ENCODE measurements around the gene ADORA2A. TPM values are rescaled to one million over a fixed set of nuclear protein-coding genes. Genes with fewer than 3 reads are reported as not detected.

Gene ADORA2A
- total RNA-seq, 1 experiment from 2014 or later, result 2.9 TPM

DNA sequence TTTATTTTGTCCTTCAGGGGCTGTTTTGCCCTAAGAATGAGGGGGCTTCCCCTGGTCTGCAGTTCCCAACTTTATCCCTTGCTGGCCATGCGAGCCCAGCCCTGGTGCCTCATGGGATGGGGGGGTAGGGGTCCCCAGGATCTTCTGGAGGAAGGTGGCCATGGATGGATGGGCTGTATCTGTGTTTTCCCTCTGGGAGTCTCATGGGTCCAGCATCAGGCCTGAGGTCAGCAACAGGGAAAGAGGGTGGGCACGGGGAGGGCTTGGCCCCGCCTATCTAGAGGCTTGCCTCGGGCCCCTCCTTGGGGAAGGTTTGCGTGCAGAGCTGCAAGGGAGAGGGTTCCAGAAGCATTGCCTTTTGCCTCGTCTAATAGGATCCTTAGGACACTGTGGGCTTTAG lies 10.8 kb upstream of the ADORA2A start:
- CTCF ChIA-PET, result no interaction called here
- no peaks in the 10 kb centered on the region for H3K27me3 Mint-ChIP-seq (ENCODE audit: unreplicated experiment)
- intact Hi-C loops (cut with micrococcal nuclease; ENCODE audit: unreplicated experiment), result no loop called here
- no peak overlapping the region for H3K27ac Mint-ChIP-seq (ENCODE audit: unreplicated experiment)
- H3K4me1 Mint-ChIP-seq (ENCODE audit: low read depth, unreplicated experiment), result no peaks in the 10 kb centered on the region
- no peaks in the 10 kb centered on the region for H3K9me3 Mint-ChIP-seq (ENCODE audit: low read depth, unreplicated experiment)
- TF ChIP-seq, protein P1, sequence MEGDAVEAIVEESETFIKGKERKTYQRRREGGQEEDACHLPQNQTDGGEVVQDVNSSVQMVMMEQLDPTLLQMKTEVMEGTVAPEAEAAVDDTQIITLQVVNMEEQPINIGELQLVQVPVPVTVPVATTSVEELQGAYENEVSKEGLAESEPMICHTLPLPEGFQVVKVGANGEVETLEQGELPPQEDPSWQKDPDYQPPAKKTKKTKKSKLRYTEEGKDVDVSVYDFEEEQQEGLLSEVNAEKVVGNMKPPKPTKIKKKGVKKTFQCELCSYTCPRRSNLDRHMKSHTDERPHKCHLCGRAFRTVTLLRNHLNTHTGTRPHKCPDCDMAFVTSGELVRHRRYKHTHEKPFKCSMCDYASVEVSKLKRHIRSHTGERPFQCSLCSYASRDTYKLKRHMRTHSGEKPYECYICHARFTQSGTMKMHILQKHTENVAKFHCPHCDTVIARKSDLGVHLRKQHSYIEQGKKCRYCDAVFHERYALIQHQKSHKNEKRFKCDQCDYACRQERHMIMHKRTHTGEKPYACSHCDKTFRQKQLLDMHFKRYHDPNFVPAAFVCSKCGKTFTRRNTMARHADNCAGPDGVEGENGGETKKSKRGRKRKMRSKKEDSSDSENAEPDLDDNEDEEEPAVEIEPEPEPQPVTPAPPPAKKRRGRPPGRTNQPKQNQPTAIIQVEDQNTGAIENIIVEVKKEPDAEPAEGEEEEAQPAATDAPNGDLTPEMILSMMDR (IDR thresholded peaks at IDR 0.05; ENCODE audit: unreplicated experiment), result no peak
- BruUV-seq (replicated peaks), result no TSS peak
- no peak overlapping the region for H3K4me3 Mint-ChIP-seq (ENCODE audit: low read depth, unreplicated experiment)
- H3K36me3 Mint-ChIP-seq (ENCODE audit: insufficient read depth, unreplicated experiment), result peaks cover 39% of the 10 kb centered on the region
- no peak for DNase-seq

DNA sequence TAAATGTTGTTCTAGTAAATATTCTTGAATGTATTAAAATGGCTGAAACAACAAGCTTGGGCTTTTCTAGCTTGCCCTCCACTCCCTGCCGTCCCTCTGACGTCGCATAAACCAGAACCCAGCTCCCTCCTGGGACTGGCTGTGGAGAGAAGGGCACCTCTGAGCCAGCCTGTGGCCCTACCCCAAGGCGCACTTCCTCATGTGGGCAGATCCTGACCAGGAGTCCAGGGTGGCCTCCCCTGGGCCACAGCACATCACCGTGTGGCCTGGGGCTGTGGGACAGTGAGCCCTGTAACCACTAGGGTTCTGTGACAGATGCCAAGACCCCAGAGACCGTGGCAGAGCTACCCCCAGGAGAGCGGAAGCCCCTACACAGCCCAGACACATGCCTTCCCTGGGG lies 10.2 kb upstream of the ADORA2A start:
- Mint-ChIP-seq H3K9me3 (ENCODE audit: low read depth, unreplicated experiment) (no peaks in the 10 kb centered on the region), H3K27ac (ENCODE audit: unreplicated experiment) (no peak overlapping the region), H3K4me1 (ENCODE audit: low read depth, unreplicated experiment) (no peaks in the 10 kb centered on the region), H3K4me3 (ENCODE audit: low read depth, unreplicated experiment) (no peak overlapping the region), H3K27me3 (ENCODE audit: unreplicated experiment) (peaks cover 5% of the 10 kb centered on the region), H3K36me3 (ENCODE audit: insufficient read depth, unreplicated experiment) (peaks cover 38% of the 10 kb centered on the region)
- TF ChIP-seq, protein P1 (IDR thresholded peaks at IDR 0.05; ENCODE audit: unreplicated experiment), result no peak
- intact Hi-C loops (cut with micrococcal nuclease; ENCODE audit: unreplicated experiment), result no loop called here
- CTCF ChIA-PET, result no interaction called here
- BruUV-seq (replicated peaks), result no TSS peak
- no peak for DNase-seq

DNA sequence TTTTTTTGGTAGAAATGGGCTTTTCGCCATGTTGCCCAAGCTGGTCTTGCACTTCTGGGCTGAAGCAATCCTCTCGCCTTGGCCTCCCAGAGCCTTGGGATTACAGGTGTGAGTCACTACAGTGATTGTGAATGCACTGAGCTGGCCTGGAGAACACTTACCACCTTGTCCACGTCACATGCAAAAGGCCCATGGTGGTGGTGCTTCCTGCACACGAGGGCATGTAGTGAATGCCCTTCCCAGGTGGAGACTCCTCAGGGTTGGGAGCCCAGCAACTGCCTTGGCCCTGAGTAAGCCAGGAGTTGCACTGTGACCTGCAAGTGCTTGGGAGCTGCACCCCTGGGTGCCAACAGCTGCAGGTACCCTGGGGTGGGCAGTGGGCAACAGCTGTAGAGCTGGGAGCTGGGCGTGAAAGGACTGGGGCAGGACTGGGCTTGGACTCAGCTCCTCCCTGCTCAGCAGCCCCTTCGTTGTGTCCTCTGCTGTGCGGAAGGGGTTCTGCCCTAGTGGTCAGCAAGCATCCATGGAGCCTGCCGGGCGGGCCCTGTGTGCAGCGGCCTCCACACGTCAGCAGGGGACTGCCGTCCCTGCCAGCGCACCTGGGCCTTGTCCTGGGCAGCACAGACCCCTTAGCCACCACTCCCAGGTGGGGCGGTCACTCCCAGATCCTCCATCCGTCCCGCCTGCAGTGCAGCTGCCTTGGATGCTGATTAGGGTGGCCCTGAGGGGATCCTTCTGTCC lies 9.3 kb upstream of the ADORA2A start:
- no TSS peak for BruUV-seq (replicated peaks)
- TF ChIP-seq, protein P1 (IDR thresholded peaks at IDR 0.05; ENCODE audit: unreplicated experiment), result no peak
- DNase-seq, result no peak
- no peak overlapping the region for H3K4me3 Mint-ChIP-seq (ENCODE audit: low read depth, unreplicated experiment)
- H3K27me3 Mint-ChIP-seq (ENCODE audit: unreplicated experiment), result peaks cover 14% of the 10 kb centered on the region
- no peak overlapping the region for H3K27ac Mint-ChIP-seq (ENCODE audit: unreplicated experiment)
- no peaks in the 10 kb centered on the region for H3K9me3 Mint-ChIP-seq (ENCODE audit: low read depth, unreplicated experiment)
- H3K36me3 Mint-ChIP-seq (ENCODE audit: insufficient read depth, unreplicated experiment), result peaks cover 44% of the 10 kb centered on the region
- no peaks in the 10 kb centered on the region for H3K4me1 Mint-ChIP-seq (ENCODE audit: low read depth, unreplicated experiment)
- intact Hi-C loops (cut with micrococcal nuclease; ENCODE audit: unreplicated experiment), result no loop called here
- CTCF ChIA-PET, result interaction anchor here (0.8 to 1.7 kb wide), 2 partner anchors 9 to 16 kb away, joined by 3 read pairs; partner anchors contain the start of gene ADORA2A

DNA sequence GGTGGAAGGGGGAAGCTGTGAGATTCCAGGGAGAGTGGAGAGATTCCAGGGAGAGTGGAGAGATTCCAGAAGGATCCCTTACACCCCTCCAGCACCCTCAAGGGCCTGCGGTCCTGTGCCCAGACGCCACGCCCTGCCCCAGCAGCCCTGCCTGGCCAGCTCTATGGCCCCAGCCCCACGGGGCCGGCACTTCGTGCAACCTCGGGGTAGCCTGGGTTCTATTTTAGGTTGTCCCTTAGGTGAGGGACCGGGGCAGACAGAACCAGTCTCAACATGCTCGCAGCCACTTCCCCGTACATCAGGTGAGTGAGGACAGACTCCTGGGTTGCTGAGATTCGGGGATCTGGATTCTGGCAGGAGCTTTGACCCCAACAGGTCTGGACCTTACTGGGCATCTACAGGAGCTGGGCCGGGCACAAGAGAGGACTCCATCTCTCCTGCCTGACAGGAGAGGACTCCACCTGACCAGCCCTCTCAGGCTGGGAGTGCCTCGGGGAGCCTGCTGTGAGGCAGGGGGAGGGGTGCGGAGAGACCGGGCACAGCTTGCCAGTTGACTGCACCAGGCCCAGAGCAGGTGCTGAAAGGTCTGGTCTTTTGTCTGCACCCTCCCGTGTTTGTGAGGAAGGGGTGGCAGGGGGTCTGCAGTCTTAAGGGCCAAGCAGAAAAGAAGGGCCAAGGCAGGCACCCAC lies 8.5 kb upstream of the ADORA2A start:
- TF ChIP-seq, protein P1 (IDR thresholded peaks at IDR 0.05; ENCODE audit: unreplicated experiment), result no peak
- H3K9me3 Mint-ChIP-seq (ENCODE audit: low read depth, unreplicated experiment), result no peaks in the 10 kb centered on the region
- CTCF ChIA-PET, result interaction anchor here (0.8 to 1.7 kb wide), 2 partner anchors 8 to 16 kb away, joined by 3 read pairs; partner anchors contain the start of gene ADORA2A

More for the DNA sequence above, 8.5 kb upstream of the ADORA2A start:
- no peak overlapping the region for H3K4me3 Mint-ChIP-seq (ENCODE audit: low read depth, unreplicated experiment)
- H3K4me1 Mint-ChIP-seq (ENCODE audit: low read depth, unreplicated experiment), result no peaks in the 10 kb centered on the region
- no TSS peak for BruUV-seq (replicated peaks)
- H3K36me3 Mint-ChIP-seq (ENCODE audit: insufficient read depth, unreplicated experiment), result peaks cover 45% of the 10 kb centered on the region
- intact Hi-C loops (cut with micrococcal nuclease; ENCODE audit: unreplicated experiment), result no loop called here
- peaks cover 15% of the 10 kb centered on the region for H3K27me3 Mint-ChIP-seq (ENCODE audit: unreplicated experiment)
- H3K27ac Mint-ChIP-seq (ENCODE audit: unreplicated experiment), result no peak overlapping the region
- no peak for DNase-seq

All from Calu3 (cell line).